Measurements from ENCODE around the gene CPNE7.
"Not testable (repeated sequence)": the region's sequence is repeated elsewhere in the genome, so short reads cannot be mapped to it uniquely, and the experiment has no call there.

Gene CPNE7

DNA sequence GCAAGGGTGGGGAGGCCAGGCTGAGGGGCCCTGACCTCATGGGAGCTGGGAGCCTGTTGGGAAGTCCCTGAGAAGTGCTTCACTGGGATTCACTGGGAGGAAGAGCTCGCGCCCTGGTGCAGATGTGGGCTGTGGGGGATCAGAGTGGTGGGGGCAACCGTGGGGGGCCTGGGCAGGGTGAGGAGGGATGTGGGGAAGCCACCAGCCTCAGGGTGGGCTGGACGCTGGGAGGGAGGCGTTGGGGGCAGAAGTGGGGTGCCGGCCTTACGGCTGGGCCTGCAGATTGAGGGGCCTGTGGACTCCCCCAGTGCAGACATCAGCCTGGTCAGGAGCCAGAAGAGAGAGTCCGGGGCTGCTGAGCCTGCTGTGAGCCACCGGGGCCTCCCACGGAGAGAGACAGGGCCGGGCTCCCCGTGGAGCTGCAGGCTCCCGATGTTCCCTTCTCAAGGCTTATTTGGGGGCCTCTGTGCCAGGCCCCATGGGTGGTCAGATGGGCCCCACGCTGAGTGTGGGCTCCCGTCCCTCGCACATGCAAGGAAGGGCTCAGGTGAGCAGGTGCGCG lies 45.7 kb downstream of the CPNE7 start:
- Histone ChIP-seq H3K27me3 (replicated peaks; ENCODE audit: control insufficient read depth, insufficient read depth, low read length, poor library complexity, severe bottlenecking) (no peaks in the 10 kb centered on the region), H3K4me1 (ENCODE audit: control insufficient read depth, insufficient read depth, low read length, poor library complexity, severe bottlenecking) (peaks cover 10% of the 10 kb centered on the region)

DNA sequence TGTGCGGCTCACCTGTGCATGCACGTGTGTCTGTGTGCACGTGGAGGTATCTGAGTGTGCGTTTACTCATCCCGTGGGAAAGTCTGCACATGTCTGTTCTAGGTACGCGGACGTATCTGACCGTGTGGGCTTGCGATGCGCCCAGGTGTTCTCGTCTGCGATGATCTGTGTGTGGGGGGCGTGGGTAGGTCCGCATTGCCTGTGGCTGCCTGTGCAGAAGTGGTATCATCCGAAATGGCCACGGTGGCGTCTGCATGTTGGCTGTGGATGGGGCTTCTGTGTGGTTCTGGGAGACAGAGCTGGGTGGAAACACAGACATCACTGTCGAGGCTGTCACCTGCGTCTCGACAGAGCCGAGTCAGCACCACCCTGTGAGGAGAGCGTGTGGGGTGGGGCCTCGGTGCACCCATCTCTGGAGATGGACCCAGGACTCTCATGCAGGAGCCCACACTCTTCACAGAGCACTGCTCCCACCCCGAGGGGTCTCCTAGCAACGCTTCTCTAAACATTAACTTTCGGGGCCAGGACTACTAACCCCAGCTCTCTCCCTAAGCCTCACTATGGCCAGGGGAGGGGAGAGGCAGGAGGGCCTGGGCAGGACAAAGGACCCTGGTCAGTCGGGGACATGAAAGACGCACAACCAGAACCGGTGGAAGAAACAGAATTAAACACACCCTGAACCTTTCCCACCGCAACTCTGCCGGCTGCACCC lies 46.3 kb downstream of the CPNE7 start:
- H3K27ac ChIP-seq (ENCODE audit: insufficient read depth, low read length, poor library complexity, severe bottlenecking) = no peak overlapping the region
- H3K4me3 ChIP-seq (ENCODE audit: insufficient read depth, low read depth, low read length, poor library complexity, severe bottlenecking) = no peak overlapping the region
- no peak for DNase-seq
- no peaks in the 10 kb centered on the region for H3K27me3 ChIP-seq (replicated peaks; ENCODE audit: control insufficient read depth, insufficient read depth, low read length, poor library complexity, severe bottlenecking)
- H3K36me3 ChIP-seq (ENCODE audit: control insufficient read depth, insufficient read depth, low read length) = no peaks in the 10 kb centered on the region
- peaks cover 6% of the 10 kb centered on the region for H3K4me1 ChIP-seq (ENCODE audit: control insufficient read depth, insufficient read depth, low read length, poor library complexity, severe bottlenecking)
- no peaks in the 10 kb centered on the region for H3K9me3 ChIP-seq (ENCODE audit: control insufficient read depth, low read length)

More for the DNA sequence above, 45.7 kb downstream of the CPNE7 start:
- Histone ChIP-seq H3K9me3 (ENCODE audit: control insufficient read depth, low read length) (no peaks in the 10 kb centered on the region), H3K36me3 (ENCODE audit: control insufficient read depth, insufficient read depth, low read length) (no peaks in the 10 kb centered on the region), H3K4me3 (ENCODE audit: insufficient read depth, low read depth, low read length, poor library complexity, severe bottlenecking) (no peak overlapping the region), H3K27ac (ENCODE audit: insufficient read depth, low read length, poor library complexity, severe bottlenecking) (no peak overlapping the region)
- DNase-seq = no peak

- DNase-seq = no peak
- H3K27me3 ChIP-seq (replicated peaks; ENCODE audit: control insufficient read depth, insufficient read depth, low read length, poor library complexity, severe bottlenecking) = no peaks in the 10 kb centered on the region
- H3K36me3 ChIP-seq (ENCODE audit: control insufficient read depth, insufficient read depth, low read length) = no peaks in the 10 kb centered on the region
- H3K9me3 ChIP-seq (ENCODE audit: control insufficient read depth, low read length) = no peaks in the 10 kb centered on the region
- H3K4me1 ChIP-seq (ENCODE audit: control insufficient read depth, insufficient read depth, low read length, poor library complexity, severe bottlenecking) = no peaks in the 10 kb centered on the region
- no peak overlapping the region for H3K4me3 ChIP-seq (ENCODE audit: insufficient read depth, low read depth, low read length, poor library complexity, severe bottlenecking)
- H3K27ac ChIP-seq (ENCODE audit: insufficient read depth, low read length, poor library complexity, severe bottlenecking) = no peak overlapping the region
These were observed 48.1 kb downstream of the CPNE7 start for GRCh38 chr16:89623511-89624261.

DNA sequence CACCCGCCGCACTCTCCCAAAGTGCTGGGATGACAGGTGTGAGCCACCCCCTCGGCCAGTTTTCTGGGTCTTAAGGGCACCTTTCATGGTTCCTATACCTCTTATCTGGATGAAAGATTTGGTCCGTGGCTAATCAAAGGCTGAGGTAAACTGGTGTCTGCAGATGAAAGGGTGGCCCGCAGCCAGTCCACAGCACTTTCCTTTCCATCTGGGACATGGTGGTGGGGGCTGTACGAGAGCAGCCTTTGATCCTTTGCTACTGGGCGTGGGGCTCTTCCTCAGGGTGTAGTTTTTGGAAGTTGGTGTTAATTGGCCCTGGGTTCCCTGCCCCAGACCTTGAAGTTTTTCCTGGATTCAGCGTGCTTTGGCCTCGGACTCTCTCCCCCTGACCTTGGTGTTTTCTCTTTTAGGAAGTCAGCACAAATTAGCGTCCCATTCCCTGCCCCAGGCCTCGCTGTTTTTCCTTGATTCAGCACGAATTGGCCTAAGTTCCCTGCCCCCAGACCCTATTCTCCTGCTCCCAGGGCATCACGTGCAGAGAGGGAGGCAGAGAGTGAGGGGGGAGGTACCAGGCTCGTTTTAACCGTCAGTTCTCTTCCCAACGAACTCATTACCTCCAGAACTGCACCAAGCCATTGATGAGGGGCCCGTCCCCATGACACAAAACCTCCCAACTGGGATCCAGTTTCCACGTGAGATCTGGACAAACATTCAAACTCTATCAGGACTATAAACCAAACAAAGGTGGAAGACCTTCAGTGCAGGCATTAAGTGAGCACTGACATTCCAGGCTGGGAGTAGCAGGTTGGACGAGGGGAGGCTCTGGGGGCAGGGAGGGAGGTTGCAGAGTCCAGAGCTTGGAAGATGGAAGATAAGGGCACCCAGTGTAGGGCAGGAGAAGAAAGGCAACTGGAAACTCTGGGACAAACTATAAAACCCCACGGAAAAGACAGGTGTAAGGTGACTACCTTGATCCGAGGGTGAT lies 49.5 kb downstream of the CPNE7 start:
- Histone ChIP-seq H3K4me1 (ENCODE audit: control insufficient read depth, insufficient read depth, low read length, poor library complexity, severe bottlenecking) (no peaks in the 10 kb centered on the region), H3K36me3 (ENCODE audit: control insufficient read depth, insufficient read depth, low read length) (no peaks in the 10 kb centered on the region), H3K4me3 (ENCODE audit: insufficient read depth, low read depth, low read length, poor library complexity, severe bottlenecking) (no peak overlapping the region), H3K9me3 (ENCODE audit: control insufficient read depth, low read length) (no peaks in the 10 kb centered on the region), H3K27me3 (replicated peaks; ENCODE audit: control insufficient read depth, insufficient read depth, low read length, poor library complexity, severe bottlenecking) (no peaks in the 10 kb centered on the region), H3K27ac (ENCODE audit: insufficient read depth, low read length, poor library complexity, severe bottlenecking) (no peak overlapping the region)
- DNase-seq = no peak

DNA sequence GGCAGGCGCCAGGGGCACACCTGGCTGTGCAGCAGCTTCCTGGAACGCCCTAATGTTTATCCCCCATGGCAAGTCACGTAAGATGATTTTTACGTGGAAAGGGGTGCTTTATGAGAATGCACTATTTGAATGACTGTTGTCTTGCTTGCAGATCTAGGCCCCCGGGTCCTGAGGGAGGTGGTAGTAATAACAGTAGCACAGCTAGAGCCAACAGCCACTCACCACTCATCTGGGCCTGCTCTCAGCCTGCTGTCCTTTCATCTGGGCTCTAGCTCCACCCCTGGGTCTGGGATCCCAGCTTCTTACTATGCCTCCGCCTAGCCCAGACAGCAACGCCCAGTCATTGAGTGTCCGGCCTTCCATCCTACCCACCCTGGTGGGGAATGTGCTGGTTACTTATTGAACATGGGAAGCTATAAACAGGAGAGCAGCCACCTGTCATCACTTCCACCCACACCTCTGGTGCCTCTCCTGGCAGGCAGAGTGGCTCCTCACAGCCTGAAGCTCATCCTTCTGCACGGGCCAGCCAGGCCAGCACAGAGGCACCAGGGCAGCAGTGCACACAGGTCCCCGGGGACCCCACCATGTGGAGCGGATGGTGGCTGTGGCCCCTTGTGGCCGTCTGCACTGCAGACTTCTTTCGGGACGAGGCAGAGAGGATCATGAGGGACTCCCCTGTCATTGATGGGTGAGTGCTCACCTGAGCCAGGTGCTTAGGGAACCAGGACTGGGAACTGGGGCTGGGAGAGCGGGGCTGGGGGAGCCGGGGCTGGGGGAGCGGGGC lies 54.5 kb downstream of the CPNE7 start:
- no peak overlapping the region for H3K27ac ChIP-seq (ENCODE audit: insufficient read depth, low read length, poor library complexity, severe bottlenecking)
- no peak overlapping the region for H3K4me3 ChIP-seq (ENCODE audit: insufficient read depth, low read depth, low read length, poor library complexity, severe bottlenecking)
- no peaks in the 10 kb centered on the region for H3K4me1 ChIP-seq (ENCODE audit: control insufficient read depth, insufficient read depth, low read length, poor library complexity, severe bottlenecking)
- no peak for DNase-seq
- H3K9me3 ChIP-seq (ENCODE audit: control insufficient read depth, low read length) = no peaks in the 10 kb centered on the region
- no peaks in the 10 kb centered on the region for H3K36me3 ChIP-seq (ENCODE audit: control insufficient read depth, insufficient read depth, low read length)
- H3K27me3 ChIP-seq (replicated peaks; ENCODE audit: control insufficient read depth, insufficient read depth, low read length, poor library complexity, severe bottlenecking) = no peaks in the 10 kb centered on the region

DNA sequence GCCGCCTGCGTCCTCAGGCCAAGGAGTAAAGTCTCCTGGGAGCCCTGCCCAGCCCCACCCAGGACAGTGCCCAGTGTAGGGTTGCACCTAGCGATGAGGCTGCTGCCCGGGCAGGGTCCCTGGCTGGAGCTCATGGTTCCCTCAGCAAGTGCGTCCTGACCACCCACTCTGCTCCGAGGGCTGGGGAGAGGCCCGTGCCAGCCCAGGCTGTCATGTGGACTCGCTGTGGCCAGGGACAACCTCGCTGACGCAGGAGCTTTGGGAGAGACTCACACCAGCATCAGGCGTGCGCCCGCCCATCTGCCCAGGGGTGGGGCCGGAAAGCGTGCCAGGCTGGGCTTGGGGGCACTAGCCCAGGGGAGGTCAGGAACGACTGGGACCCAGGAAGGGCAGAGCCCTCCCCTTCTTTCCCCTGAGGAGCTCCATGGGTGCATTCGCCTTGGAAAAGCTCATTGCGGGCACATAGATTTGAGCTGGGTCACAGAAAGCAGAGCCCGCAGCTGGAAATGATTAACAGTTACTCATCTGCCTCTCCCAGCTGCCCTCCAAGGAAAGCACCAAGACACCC lies 57.6 kb downstream of the CPNE7 start:
- Histone ChIP-seq H3K27me3 (replicated peaks; ENCODE audit: control insufficient read depth, insufficient read depth, low read length, poor library complexity, severe bottlenecking) (no peaks in the 10 kb centered on the region), H3K4me1 (ENCODE audit: control insufficient read depth, insufficient read depth, low read length, poor library complexity, severe bottlenecking) (no peaks in the 10 kb centered on the region), H3K9me3 (ENCODE audit: control insufficient read depth, low read length) (no peaks in the 10 kb centered on the region), H3K27ac (ENCODE audit: insufficient read depth, low read length, poor library complexity, severe bottlenecking) (no peak overlapping the region), H3K4me3 (ENCODE audit: insufficient read depth, low read depth, low read length, poor library complexity, severe bottlenecking) (no peak overlapping the region), H3K36me3 (ENCODE audit: control insufficient read depth, insufficient read depth, low read length) (no peaks in the 10 kb centered on the region)
- DNase-seq = no peak

- H3K36me3 ChIP-seq (ENCODE audit: control insufficient read depth, insufficient read depth, low read length); H3K4me1 ChIP-seq (ENCODE audit: control insufficient read depth, insufficient read depth, low read length, poor library complexity, severe bottlenecking); H3K9me3 ChIP-seq (ENCODE audit: control insufficient read depth, low read length); H3K27ac ChIP-seq (ENCODE audit: insufficient read depth, low read length, poor library complexity, severe bottlenecking); H3K4me3 ChIP-seq (ENCODE audit: insufficient read depth, low read depth, low read length, poor library complexity, severe bottlenecking); DNase-seq; H3K27me3 ChIP-seq (replicated peaks; ENCODE audit: control insufficient read depth, insufficient read depth, low read length, poor library complexity, severe bottlenecking): not testable (repeated sequence)
These were observed 59.2 kb downstream of the CPNE7 start for GRCh38 chr16:89634463-89635385.

- no peak for DNase-seq
- Histone ChIP-seq H3K27ac (ENCODE audit: insufficient read depth, low read length, poor library complexity, severe bottlenecking) (no peak overlapping the region), H3K9me3 (ENCODE audit: control insufficient read depth, low read length) (no peaks in the 10 kb centered on the region), H3K4me1 (ENCODE audit: control insufficient read depth, insufficient read depth, low read length, poor library complexity, severe bottlenecking) (no peaks in the 10 kb centered on the region), H3K27me3 (replicated peaks; ENCODE audit: control insufficient read depth, insufficient read depth, low read length, poor library complexity, severe bottlenecking) (no peaks in the 10 kb centered on the region), H3K4me3 (ENCODE audit: insufficient read depth, low read depth, low read length, poor library complexity, severe bottlenecking) (no peak overlapping the region), H3K36me3 (ENCODE audit: control insufficient read depth, insufficient read depth, low read length) (no peaks in the 10 kb centered on the region)
These were observed 61.1 kb downstream of the CPNE7 start for GRCh38 chr16:89636663-89637062.
